NCI-H524 (cell line): Measurements from ENCODE around the gene UHRF1.
"Not testable (repeated sequence)": the region's sequence is repeated elsewhere in the genome, so short reads cannot be mapped to it uniquely, and the experiment has no call there.

Source experiments
- DNase-seq, 2 experiments: peaks; one replicate each; lab custom pipeline; 2025; lab: John Stamatoyannopoulos, UW

UHRF1 gene

DNA sequence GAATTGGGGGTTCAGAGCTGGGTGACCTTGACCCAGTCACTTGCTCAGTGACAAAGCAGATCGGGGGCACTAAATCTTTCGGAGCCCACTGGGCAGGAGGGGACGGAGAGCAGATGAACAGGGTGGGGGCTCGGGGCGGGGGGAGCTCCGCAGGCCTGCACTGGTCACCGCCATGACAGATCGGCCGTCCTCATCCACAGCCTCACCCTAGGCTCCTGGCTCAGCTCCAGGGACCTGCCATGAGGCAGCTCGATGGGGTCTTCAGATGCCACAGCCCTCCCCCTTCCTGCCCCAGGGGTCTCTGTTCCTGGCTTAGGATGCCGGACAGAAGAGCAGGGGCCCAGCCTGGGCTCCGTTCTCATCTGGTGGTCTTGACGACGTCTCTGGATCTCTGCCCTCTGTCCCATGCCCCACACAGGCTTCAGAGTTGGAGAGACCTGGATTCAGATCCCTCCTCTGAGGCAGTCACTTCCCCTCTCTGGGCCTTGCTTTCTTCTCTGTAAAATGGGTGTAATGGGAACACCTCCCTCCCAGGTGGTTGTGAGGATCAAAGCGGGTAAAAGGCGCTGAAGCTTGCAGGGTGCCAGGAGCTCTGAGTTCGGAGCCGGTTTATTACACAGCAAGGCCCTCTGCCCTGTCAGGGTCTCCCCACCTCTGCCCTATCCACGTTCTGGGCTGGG lies 62.7 kb downstream of the UHRF1 start:
- no peak for DNase-seq

DNA sequence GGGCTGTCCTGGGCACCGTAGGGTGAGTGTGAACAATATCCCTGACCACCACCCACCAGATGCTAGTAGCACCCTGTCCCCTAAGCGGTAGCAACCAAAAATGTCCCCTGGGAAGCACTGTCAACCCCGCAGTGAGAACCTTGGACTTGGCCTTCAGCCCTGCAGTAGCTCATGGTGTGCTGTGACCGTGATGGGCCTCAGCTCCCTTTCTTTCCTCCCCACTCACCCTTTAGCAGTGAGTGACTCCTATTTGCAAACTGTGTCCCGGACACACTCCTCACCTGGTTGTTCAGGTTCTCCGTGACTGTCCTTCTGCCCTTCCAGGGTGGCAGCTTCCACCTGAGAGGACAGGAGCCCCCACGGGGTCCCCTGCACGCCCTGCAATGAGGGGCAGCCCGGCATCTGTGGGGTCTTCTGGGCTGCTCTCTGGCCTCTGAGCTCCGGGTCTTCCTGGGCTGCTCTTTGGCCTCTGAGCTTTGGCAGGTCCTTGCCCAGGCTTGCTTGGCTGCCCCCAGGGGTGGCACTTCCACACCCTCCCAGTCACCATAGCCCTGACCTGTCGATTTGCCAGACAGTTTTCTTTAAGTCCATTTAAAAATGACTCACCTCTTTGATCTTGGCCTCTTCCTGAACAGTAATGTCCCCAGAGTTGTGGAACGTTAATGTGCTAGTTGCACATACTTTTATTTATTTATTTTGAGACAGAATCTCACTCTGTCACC lies 63.4 kb downstream of the UHRF1 start:
- DNase-seq = no peak

- no peak for DNase-seq
These were observed 65.7 kb downstream of the UHRF1 start for GRCh38 chr19:4974880-4975469.

GRCh38 chr19:4975601-4976000 lies 66.3 kb downstream of the UHRF1 start:
- not testable (repeated sequence) for DNase-seq

GRCh38 chr19:4976401-4977298 lies 67.3 kb downstream of the UHRF1 start:
- DNase-seq = no peak

- DNase-seq = no peak
These were observed 68.2 kb downstream of the UHRF1 start for GRCh38 chr19:4977299-4978174.

DNA sequence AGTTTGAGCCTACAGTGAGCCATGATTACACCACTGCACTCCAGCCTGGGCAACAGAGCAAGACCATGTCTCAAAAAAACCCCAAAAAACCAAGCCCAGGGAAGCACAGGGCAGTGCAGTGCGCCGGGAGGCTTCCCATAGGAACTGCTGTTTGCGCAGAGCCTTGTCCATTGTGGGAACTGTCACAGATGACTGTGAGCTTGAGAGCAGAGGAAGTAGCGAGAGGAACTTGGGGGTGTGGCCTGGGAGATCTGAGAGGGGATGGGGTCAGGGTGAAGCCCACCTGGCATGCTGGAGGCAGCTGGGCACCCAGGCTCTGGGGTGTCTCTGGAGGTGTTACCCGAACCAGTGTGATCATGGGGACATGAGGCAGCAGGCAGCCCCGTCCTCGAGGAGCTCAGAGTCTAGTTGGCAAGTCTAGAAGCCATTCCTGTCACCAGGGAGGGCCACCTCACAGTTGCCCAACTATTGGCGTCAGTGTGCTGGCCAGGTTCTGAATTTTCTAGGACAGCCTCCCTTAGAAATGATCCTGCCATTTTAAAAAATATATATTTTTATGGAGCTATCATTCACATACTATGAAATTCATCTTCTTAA lies 70.0 kb downstream of the UHRF1 start:
- no peak for DNase-seq

- DNase-seq = no peak
These were observed 70.8 kb downstream of the UHRF1 start for GRCh38 chr19:4980067-4980466.

DNA sequence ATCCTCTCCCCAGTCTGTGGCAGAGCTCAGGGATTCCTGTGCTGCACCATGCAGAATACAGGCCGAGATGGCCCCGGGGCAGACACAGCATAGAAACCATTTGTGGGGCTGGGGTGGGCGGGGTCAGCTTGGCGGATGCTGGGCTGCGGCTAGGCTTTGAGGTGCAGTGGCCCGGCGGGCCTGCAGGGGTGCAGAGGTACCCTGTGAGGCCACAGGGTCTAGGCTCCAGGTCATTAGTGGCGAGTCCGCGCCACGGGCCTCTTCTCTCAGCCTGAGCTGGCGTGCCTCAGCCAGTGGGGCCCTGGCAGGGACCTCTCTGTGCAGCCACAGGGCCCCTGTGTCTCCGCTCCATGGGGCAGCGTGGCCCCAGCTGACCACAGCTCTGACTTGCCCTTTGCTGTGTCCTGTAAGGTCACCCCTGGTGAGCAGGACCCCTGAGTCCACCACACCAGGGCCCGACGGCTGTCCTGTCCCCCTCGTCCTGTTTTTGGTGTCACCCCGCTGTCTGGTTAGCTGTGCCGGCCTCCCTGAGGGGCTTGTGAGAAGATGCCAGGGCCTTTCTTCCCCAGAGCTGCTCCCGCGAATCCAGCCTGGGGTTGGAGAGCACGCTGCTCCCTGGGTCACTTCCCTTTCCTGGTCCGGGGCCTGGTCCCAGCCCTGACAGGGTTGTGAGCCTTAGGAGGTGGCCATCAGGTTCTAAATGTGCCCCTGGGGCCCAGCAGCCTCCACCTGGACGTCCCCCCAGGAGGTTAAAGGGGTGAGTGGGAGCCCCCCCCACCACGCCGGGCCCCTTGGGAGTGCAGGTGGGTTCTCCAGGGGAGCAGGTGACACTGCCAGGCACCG lies 71.8 kb downstream of the UHRF1 start:
- no peak for DNase-seq

- no peak for DNase-seq
These were observed 72.3 kb downstream of the UHRF1 start for GRCh38 chr19:4981681-4981958.

DNA sequence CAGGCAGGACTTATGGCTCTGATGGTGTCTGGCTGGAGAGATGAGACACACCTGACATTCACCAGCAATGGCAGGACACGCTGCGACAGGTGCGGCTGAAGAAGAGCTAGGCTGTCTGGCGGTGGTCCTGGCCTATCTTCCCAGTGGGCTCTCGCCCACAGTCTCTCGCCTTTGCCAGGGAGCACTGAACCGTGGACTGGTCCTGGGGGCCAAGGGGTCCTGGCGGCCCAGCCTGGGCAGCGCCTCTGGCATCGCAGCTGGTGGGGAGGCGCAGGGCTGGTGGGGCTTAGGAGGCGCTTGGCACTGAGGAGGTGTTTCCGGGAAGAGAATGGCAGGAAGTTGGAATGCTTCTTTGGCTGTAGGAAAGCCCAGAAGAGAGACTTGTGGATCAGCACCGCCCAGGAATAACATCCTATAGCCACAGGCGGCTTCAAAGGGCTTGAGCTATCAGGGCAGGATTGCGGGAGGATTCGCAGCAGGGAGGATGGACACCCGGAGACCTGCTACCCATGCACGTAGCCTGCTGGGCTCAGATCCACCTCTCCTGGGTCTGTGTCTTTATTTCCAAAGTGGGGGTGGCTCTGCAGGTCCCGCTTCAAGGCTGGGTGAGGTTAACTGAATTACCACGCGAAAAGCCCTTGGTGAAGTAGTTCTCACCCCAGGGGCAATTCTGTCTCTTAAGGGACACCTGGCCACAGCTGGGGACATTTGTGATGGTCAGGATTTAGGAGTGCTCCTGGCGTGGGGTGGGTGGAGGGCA lies 74.2 kb downstream of the UHRF1 start:
- no peak for DNase-seq

GRCh38 chr19:4984106-4984380 lies 74.7 kb downstream of the UHRF1 start:
- no peak for DNase-seq

DNA sequence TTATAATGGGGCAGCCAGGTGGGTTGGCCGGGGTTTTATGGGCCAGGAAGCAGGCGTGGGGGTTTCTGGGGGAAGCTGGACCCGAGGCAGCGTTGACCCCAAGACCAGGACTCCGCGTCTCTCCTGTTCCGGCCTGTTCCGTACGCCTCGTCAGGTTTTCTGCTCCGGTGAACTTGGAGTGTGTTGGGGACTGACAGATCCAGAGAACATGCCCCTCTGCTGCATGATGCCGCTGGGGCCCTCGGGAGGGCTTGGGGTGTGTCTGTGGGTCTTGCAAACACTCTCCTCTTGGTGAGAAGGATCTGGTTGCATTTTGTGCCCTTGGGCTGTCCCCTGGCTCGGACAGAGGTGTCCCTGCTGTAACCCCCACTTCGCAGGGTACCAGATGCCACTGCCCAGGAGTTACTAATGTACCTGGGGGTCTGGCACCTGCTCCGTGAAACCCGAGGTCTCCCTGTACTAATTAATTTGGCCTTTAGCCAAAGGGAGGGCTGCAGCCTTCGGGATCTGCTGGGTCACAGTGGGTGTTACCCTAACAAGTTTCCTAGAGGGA lies 75.2 kb downstream of the UHRF1 start:
- DNase-seq = peak in 1 of 2 experiments; percentile 9

DNA sequence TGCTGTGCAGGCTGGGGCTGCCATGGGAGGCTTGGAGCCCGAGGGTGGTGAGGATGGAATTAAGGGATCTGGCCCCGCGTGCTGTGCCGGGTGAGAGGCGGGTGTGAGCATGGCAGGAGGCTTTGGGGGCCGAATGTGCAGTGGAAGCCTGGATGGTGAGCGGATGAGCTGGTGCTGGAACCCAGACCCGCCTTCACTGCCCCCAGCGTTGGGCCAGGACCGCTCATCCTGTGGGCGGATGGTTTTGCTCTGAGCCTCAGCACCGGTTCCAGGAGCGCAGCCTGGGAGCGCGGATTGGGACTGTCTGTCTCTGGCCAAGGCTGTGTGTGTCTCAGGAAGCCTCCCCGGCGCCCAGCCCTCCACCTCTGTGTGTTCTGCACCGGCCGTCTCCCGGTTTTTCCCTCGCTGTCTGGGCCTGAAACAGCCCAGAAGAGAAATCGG lies 76.3 kb downstream of the UHRF1 start:
- DNase-seq = no peak

DNA sequence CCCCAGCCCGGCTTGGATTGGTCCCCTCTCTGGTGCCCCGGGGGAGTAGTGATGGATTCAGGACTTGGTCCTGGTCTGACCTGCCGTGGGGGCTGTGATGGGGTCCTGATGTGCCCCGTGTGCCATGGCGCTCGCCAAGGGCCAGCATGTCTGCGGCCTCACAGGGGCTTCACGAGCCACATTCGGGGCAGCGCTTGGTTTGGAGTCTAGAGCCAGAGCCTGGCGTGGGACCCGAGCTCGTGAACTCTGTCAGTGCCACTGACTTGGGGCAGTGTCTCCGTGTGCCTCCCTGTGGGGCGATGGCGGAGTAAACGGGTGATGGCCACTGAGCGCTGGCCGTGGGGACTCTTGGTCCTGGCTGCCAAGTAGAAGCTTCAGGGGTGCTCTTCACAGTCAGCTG lies 76.8 kb downstream of the UHRF1 start:
- no peak for DNase-seq

- no peak for DNase-seq
These were observed 77.2 kb downstream of the UHRF1 start for GRCh38 chr19:4986471-4986891.

DNA sequence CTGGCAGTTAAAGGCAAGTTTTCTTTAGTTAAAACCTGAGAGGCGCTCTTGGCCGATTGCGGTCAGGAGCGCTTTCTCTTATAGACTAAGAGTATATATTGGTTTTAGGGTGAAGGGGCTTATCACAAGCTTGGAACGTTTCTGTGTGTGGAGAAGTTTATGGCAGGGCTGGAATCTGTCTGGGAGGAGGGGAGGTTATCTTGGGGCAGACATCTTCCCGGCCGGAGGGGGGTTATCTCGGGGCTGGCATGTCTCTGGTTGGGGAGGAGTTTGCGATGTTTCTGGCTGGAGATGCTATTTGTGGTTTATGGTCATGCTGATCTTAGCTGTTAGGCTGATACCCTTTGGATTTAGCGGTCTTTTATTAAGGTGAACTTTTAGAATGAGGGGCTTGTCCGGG lies 78.0 kb downstream of the UHRF1 start:
- DNase-seq = no peak

GRCh38 chr19:4987692-4988370 lies 78.5 kb downstream of the UHRF1 start:
- no peak for DNase-seq

- DNase-seq = no peak
These were observed 79.5 kb downstream of the UHRF1 start for GRCh38 chr19:4988770-4989251.
